ENCODE data around the gene ADAMTS13. TPM values are rescaled to one million over a fixed set of nuclear protein-coding genes. Genes with fewer than 3 reads are reported as not detected.
"Not testable (repeated sequence)": the region's sequence is repeated elsewhere in the genome, so short reads cannot be mapped to it uniquely, and the experiment has no call there.

Gene ADAMTS13
- polyA plus RNA-seq (2012; ENCODE audit: insufficient read depth, insufficient read length): 4.1 TPM

DNA sequence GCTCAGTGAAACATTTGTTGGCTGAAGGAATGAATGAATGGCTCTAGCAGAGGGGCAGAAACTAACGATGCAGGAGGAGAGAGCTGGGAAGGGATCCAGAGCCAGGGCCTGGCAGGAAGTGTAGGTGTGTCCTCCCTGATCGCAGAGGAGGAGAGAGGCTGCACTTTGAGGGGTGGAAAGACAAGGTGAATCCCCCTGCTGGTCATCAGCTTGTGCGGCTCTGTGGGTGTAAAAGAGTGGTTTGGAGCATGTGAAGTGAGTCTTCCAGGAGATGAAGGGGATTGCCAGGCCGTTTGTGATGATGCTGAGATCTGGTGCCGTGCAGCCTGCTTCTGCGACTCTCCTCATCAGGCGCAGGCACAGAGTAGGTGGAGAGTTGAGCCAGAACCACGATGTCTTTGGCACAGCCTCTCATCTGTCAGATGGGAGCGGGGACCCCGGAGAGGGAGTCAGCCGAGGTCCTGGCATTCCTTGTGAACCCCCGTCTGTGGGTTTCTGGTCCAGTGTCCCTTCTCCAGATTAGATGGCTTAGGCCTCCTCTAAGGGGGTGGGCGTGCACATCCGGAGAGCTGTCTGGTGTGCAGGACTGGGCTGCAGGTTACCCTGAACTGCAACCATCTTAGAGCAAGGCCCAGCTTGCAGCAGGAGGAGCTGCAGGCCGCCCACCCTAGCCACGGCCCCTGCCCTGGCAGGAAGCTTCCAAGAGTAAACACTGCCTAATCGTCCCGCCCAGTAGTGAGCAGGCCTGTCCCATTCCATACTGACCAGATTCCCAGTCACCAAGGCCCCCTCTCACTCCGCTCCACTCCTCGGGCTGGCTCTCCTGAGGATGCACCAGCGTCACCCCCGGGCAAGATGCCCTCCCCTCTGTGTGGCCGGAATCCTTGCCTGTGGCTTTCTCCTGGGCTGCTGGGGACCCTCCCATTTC lies at the start of gene ADAMTS13:
ADAMTS13 (plus strand) TSS at position 753 of the 928 bp plus-strand sequence; CDS start at position 830, 77 bp downstream.
- DNase-seq (ENCODE audit: low read depth, low spot score): peak; percentile 63
- H3K4me3 ChIP-seq (ENCODE audit: low read length): no peak within 1 kb of the TSS

DNA sequence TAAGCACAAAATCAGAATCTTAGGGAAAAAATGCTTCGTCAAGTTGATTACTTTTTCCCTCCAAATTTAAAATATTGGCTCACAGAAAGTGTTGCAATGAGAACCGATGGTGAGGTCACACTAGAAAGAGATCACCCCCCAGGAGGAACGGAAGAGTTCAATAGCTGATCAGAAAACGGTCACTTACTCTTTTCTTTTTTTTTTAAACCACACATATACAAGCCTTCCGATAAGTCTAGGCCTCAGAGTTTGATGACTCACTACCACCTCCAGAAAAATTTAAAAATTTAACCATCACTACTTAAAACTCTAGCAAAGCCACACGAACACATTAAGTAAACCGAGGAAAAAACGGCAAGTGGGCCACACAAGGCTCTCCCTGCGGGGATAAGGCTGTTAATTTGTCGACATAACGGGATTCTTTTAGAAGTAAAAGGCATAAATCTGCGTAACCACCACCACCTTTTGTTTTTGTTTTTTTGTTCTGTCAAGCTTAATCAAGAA lies 47.5 kb upstream of the ADAMTS13 start:
- DNase-seq (ENCODE audit: low read depth, low spot score): no peak
- H3K4me3 ChIP-seq (ENCODE audit: low read length): peak overlapping the region; percentile 77

DNA sequence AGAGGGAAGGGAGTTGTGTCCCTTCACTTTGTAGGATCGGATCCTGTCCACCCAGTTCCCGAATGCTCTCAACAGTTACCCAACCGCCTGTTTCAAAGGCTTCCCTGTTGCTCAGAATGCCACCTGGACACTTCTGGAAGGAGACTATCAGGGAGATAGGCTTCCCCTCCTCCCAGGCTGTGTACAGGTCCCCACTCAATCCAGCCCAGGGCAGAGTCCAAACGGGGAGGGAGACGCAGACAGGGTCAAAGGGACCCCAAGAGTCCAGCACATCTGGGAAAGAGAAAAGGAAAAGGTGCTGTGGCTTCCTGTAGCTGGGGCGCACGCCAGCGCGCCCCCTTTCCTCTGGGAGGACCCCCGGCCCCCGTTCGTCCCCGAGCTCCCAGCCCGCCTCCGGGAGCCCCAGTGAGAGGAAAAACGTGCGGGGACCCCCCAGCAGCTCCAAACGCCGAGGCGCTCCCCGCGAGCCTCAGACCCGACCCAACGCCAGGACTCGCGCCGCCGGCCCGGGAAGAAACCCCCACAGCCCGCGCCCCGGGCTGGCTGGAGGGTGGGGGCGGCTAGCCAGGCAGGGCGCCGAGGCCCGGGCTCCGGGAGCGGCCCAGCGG lies 46.9 kb upstream of the ADAMTS13 start:
- no peak for DNase-seq (ENCODE audit: low read depth, low spot score)
- H3K4me3 ChIP-seq (ENCODE audit: low read length): peak overlapping the region; percentile 77

DNA sequence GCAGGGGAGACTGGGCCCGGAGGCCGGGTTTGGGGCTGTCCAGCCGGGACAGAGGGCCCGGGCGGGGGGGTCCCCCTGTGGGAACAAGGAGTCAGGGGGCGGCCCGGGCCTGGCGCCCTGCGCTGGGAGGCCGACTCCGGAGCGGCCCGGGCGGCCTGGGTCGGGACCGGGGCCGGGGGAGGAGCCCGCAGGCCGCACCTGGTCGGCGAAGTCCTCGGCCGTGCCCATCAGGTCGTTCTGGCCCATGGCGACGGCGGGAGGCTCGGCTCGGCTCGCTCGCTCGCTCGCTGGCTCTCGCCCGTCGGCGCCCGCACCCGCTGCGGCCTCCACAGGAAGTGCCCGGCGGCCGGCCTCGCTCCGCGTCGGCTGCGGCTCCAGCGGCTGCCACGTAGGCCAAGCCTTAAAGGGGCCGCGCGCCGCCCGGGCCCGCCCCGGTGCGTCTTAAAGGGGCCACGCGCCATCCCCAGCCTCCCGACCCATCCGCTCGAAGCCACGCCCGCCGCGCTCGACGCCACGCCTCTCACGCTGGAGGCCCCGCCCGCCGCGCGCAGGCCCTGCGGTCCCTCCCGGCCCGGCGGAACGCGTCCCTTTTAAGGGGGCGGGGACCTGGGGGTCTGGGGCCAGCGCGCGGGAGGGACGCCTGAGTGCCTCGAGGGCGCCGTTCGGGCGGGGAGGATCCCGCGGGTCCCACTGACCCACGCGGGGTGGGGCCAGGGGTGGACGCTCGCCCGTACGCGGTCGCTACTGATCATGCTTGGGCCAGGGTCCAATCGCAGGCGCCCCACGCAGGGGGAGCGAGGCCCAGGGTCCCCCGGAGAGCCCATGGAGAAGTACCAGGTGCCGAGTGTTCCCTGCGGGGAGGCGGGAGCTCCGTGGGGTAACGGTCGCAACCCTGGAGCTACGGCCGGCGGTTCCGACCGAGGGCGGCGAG lies 46.2 kb upstream of the ADAMTS13 start, which contains the start of the genes STKLD1 and SURF4:
STKLD1 (plus strand) TSS at position 643 of the 931 bp plus-strand sequence; CDS start at position 751, 108 bp downstream.
SURF4 (minus strand) TSS at position 337 of the 931 bp plus-strand sequence; CDS start at position 246, 91 bp downstream.
- DNase-seq (ENCODE audit: low read depth, low spot score): peak; percentile 89
- peak within 1 kb of the TSS; percentile 77 for H3K4me3 ChIP-seq (ENCODE audit: low read length)

DNA sequence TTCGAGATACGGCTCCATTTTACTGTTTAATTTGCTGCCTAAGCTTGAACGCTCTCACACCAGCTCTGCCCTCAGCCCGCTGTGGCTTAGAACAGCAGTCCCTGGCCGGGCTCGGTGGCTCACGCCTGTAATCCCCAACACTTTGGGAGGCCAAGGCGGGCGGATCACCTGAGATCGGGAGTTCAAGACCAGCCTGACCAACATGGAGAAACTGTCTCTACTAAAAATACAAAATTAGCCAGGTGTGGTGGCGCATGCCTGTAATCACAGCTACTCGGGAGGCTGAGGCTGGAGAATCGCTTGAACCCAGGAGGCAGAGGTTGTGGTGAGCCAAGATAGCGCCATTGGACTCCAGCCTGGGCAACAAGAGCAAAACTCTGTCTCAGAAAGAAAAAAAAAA lies 44.9 kb upstream of the ADAMTS13 start:
- H3K4me3 ChIP-seq (ENCODE audit: low read length); DNase-seq (ENCODE audit: low read depth, low spot score): not testable (repeated sequence)

DNA sequence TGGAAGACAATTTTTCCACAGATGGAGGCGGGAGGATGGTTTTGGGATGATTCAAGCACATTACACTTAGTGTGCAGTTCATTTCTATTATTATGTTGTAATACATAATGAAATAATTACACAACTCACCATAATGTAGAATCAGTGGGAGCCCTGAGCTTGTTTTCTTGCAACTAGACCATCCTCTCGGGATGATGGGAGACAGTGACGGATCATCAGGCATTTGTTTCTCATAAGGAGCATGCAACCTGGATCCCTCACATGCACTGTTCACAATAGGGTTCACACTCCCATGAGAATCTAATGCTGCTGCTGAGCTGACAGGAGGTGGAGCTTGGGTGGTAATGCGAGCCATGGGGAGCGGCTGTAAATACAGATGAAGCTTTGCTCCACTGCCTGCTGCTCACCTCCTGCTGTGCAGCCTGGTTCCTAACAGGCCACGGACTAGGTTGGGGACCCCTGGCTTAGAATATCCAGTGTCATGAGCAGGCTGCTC lies 44.4 kb upstream of the ADAMTS13 start:
- DNase-seq (ENCODE audit: low read depth, low spot score): no peak
- no peak overlapping the region for H3K4me3 ChIP-seq (ENCODE audit: low read length)

DNA sequence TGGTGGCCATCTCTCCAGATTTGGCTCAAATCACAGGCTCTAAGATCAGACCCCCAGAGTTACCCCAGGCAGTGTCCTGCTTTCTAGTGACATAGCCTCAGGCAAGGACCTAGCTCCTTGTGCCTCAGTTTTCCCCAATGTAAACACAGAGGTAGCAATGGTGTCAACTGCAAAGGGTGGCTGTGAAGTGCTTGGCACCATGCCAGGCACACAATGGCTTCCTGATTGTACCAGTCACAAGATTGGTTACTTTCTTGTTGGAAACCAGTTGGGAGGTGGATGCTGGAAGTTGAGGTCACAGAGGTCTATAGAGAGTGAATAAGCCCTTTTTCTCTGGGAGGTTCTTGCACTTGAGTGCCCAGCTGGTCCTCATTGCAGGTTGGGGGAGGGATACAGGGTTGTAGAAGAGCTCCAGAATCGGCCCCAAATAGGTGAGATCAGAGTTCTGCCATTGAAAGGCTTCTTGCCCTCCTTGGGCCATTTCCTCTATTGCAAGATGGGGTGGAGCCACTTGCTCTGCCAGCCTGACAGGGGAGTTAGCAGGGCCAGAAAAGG lies 43.7 kb upstream of the ADAMTS13 start:
- no peak overlapping the region for H3K4me3 ChIP-seq (ENCODE audit: low read length)
- no peak for DNase-seq (ENCODE audit: low read depth, low spot score)

DNA sequence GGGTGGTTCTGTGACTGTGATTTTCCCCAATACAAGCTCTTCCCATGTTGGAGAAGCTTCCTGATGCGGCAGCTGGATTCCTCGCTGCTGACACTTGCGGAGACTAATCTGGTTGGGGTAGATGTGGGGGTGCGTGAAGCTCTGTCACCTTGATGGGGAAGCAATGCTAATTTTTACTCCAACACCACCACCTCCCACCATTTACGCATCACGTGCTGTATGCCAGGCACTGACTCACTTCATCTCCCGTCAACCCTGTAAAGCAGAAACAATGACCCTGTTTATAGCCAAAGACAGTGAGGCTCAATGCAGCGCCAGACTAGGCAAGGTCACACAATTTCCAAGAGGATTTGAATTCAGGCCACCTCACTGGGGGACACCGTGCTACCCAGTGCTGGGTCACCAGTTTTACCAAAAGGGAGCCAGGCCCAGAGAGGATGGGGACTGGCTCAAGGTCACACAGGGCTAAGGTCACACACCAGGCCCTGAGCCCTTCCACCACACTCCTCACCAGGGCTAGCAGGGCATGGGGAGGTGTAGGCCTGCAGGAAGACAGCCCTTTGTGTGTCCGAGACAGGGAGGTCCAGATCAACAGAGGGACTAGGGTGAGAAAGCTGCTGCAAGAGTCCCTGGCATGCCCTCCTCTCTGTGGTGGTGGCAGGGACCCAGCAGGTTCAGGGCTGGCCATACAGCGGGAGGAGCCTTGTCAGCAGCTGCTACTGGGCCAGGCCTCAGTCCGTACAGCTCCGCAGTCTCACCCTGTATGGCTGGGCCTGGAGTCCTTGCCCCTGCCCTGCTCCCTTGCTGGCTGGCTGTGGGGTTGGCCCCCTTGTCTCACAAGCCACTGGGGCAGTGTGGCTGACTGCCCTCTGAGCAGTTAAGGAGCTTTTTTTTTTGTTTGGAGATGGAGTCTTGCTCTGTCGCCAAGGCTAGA lies 42.7 kb upstream of the ADAMTS13 start:
- DNase-seq (ENCODE audit: low read depth, low spot score): no peak

DNA sequence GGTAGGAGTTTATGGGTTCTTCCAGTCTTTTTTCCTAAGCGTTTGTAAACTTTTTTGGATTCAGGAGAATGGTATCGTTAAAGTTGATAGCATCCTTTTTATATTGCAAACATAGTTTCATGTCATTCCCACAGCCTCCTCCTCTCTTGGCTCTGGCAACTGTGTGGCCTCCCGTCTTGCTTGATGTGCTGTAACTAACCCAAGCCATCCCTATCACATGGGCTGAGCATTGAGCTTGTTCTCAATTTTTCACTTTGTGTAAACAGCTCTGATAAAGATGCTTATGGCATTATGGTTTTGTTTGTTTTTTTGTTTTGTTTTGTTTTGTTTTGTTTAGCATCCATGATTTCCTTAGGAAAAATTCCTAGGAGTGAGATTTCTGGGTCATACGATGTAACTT lies 41.4 kb upstream of the ADAMTS13 start:
- H3K4me3 ChIP-seq (ENCODE audit: low read length): no peak overlapping the region
- no peak for DNase-seq (ENCODE audit: low read depth, low spot score)

More for the DNA sequence above, 42.7 kb upstream of the ADAMTS13 start:
- no peak overlapping the region for H3K4me3 ChIP-seq (ENCODE audit: low read length)

DNA sequence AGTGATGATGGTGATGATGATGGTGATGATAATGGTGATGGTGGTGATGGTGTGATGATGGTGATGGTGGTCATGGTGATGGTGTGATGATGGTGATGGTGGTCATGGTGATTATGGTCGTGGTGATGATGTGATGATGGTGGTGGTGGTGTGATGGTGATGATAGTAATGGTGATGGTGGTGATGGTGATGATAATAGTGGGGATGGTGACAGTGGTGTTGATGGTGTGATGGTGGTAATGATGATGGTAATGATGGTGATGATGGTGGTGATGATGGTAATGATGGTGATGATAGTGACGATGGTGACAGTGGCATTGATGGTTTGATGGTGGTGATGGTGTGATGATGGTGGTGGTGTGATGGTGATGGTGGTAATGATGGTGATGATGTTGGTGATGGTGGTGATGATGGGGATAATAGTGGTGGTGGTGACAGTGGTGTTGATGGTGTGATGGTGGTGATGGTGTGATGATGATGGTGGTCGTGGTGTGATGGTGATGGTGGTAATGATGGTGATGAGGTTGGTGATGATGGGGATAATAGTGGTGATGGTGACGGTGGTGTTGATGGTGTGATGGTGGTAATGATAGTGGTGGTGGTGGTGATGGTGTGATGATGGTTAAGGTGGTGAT lies 39.5 kb upstream of the ADAMTS13 start:
- DNase-seq (ENCODE audit: low read depth, low spot score): no peak
- H3K4me3 ChIP-seq (ENCODE audit: low read length): no peak overlapping the region

DNA sequence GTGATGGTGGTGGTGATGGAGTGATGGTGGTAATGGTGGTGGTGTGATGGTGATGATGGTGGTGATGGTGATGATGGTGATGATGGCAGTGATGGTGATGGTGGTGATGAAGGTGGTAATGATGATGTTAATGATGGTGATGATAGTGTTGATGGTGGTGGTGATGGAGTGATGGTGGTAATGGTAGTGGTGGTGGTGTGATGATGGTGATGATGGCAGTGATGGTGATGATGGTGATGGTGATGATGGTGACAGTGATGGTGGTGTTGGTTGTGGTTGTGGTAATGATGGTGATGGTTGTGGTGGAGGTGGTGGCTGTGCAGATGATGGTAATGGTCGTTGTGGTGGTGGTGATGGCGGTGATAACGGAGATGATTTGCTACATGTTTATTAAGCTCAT lies 38.7 kb upstream of the ADAMTS13 start:
- H3K4me3 ChIP-seq (ENCODE audit: low read length): no peak overlapping the region
- no peak for DNase-seq (ENCODE audit: low read depth, low spot score)

DNA sequence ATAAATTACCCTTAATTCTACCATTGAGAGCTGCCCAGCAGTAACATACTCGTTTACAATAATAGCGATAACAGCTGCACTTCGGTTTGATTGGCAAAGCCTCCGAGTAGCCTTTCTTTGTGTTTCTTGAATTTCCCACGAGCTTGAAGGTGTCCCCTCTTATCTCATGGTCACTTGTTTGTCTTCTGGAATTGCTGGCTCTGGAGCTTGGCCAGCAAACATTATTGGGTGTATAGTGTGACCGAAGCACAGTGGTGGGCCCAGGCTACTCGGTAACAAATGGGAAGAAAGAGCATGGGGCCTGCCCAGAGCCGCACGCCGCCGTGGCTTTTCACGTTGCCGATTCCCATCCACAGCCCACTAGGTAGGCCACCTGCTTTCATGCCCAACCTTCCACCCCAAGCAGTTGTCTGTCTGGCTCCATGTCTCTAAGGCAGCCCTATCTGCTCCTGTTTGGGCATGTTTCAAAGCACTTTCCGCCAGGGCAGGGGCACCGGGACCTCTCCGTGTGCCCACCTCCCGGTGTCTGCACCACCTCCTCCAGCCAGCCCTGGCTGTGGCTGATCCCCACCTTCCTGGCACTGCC lies 37.3 kb upstream of the ADAMTS13 start:
- DNase-seq (ENCODE audit: low read depth, low spot score): no peak
- no peak overlapping the region for H3K4me3 ChIP-seq (ENCODE audit: low read length)

DNA sequence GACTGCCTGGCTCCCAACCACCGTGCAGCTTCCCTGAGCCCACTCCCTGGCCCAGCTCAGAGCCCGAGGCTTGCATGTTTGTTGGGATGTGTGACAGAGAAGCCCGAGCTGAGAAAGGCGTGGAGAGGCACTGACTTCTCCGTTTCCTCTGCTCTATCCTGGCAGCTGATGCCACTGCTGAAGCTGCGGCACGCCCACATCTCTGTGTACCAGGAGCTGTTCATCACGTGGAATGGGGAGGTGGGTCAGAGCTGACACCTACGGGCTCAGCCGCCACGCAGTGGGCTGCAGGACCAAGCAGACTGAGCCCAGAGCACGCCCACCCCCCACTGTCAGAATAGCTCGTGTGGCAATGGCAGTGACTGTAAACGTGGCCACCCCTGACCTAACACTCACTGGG lies 36.7 kb upstream of the ADAMTS13 start:
- no peak for DNase-seq (ENCODE audit: low read depth, low spot score)
- no peak overlapping the region for H3K4me3 ChIP-seq (ENCODE audit: low read length)

DNA sequence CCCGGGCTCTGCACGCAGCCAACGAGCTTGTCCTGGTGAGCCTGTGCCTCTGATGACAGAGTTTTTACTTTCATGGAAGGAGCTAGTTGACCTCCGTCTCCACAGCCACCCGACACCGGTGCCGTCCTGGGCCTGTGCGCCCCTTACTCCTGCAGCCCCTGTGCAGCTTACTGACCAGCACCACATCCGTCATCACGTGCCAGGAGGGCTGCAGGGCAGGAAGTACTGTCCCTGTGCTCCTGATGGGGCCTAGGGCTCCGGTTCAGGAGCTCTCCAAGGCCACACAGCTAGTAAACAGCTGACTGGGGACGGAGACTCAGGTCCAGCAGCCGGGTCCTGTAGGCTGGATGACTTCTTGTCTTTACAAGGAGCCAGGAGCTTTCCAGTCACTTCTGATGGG lies 35.8 kb upstream of the ADAMTS13 start:
- H3K4me3 ChIP-seq (ENCODE audit: low read length): no peak overlapping the region
- DNase-seq (ENCODE audit: low read depth, low spot score): no peak

DNA sequence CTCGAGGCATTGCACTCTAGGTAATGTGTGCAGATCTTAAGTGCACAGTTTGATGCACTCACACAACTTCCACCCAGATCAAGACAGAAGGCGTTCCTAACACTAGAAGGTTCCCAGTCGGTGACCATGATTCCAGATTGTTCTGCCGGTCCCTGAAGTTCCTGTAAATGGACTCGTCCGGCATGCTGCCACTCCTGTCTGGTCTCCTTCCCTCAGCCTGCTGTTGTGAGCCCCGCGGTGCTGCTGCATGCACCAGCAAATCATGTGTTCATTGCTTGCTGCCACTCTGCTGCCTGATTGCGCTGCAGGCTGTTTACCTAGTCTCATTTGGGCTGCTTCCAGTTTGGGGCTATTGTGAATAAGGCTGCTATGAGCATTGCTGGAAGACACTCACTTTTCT lies 34.5 kb upstream of the ADAMTS13 start:
- H3K4me3 ChIP-seq (ENCODE audit: low read length): no peak overlapping the region
- DNase-seq (ENCODE audit: low read depth, low spot score): no peak

DNA sequence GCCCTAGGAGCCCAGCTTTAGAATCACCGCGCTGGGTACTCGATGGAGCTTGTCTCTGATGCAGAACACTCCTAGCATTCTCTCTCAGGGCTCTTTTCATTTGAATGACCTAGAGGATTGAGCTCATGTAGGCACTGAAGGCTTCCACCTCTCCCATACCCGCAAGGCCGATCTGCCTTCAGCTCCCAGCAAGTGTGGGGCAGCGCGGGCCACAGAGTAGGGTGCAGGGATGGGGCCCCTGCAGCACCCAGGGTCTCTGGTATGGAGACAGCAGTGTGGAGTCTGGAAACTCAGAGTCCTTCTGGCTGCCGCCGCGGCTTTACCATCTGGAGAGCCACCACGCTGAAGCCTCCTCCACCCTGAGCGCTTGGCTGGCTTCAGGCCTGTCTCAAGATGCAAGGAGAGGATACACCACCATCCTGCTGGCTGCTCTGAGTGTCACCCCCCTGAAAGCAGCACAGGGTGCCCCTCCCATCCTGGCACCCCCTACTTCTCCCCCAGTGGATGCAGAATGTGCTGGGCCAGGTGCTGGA lies 33.1 kb upstream of the ADAMTS13 start:
- no peak overlapping the region for H3K4me3 ChIP-seq (ENCODE audit: low read length)
- no peak for DNase-seq (ENCODE audit: low read depth, low spot score)

Data from Jurkat, Clone E6-1 (cell line).